ENCODE data around the gene IL17D. TPM values are rescaled to one million over a fixed set of nuclear protein-coding genes. Genes with fewer than 3 reads are reported as not detected.

IL17D gene
- total RNA-seq, 1 donor, result 2.2 TPM

DNA sequence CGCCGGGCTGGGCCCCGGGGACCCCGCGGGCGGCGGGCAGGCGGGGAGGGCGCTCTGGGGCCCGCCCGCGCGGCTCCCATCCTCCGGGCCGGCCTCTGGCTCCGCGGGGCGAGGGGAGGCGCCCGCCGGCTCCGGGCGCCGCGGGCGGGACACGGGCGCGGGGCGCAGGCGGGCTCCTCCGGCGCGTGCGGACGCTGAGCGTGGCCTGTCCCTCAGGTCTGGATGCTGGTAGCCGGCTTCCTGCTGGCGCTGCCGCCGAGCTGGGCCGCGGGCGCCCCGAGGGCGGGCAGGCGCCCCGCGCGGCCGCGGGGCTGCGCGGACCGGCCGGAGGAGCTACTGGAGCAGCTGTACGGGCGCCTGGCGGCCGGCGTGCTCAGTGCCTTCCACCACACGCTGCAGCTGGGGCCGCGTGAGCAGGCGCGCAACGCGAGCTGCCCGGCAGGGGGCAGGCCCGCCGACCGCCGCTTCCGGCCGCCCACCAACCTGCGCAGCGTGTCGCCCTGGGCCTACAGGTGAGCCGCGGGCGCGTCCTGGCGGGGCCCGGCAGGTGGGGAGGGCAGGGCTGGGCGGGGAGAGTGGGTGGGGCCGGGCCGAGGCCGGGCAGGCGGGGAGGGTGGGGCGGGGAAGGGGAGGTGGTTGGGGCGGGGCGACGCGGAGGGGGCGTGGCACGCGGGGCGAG lies 420 bp downstream of the IL17D start:
- H4K20me1 ChIP-seq (ENCODE audit: insufficient read depth, low read length), result no peaks in the 10 kb centered on the region
- no peak overlapping the region for H2AFZ ChIP-seq (ENCODE audit: low read length)
- peak; percentile 100 for DNase-seq (ENCODE audit: insufficient read length, low spot score, missing footprints)
- H3K79me2 ChIP-seq (ENCODE audit: insufficient read depth, low read length), result no peaks in the 10 kb centered on the region
- peaks cover 15% of the 10 kb centered on the region for H3K4me1 ChIP-seq (ENCODE audit: insufficient read depth, low read length)
- no peaks in the 10 kb centered on the region for H3K9me3 ChIP-seq (ENCODE audit: low read depth, low read length)
- peaks cover 23% of the 10 kb centered on the region for H3K27me3 ChIP-seq (ENCODE audit: insufficient read depth, low read length)
- H3K36me3 ChIP-seq (ENCODE audit: insufficient read depth, low read length), result no peaks in the 10 kb centered on the region
- H3K27ac ChIP-seq (ENCODE audit: low read depth, low read length), result no peak overlapping the region
- TF ChIP-seq, protein P1, sequence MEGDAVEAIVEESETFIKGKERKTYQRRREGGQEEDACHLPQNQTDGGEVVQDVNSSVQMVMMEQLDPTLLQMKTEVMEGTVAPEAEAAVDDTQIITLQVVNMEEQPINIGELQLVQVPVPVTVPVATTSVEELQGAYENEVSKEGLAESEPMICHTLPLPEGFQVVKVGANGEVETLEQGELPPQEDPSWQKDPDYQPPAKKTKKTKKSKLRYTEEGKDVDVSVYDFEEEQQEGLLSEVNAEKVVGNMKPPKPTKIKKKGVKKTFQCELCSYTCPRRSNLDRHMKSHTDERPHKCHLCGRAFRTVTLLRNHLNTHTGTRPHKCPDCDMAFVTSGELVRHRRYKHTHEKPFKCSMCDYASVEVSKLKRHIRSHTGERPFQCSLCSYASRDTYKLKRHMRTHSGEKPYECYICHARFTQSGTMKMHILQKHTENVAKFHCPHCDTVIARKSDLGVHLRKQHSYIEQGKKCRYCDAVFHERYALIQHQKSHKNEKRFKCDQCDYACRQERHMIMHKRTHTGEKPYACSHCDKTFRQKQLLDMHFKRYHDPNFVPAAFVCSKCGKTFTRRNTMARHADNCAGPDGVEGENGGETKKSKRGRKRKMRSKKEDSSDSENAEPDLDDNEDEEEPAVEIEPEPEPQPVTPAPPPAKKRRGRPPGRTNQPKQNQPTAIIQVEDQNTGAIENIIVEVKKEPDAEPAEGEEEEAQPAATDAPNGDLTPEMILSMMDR (IDR thresholded peaks at IDR 0.05; ENCODE audit: extremely low read depth, low read depth, low read length), result peak; percentile 43
- peak overlapping the region; percentile 31 for H3K4me2 ChIP-seq (ENCODE audit: insufficient read depth, low read length)
- peak overlapping the region; percentile 57 for H3K4me3 ChIP-seq (ENCODE audit: insufficient read depth, low read length)

DNA sequence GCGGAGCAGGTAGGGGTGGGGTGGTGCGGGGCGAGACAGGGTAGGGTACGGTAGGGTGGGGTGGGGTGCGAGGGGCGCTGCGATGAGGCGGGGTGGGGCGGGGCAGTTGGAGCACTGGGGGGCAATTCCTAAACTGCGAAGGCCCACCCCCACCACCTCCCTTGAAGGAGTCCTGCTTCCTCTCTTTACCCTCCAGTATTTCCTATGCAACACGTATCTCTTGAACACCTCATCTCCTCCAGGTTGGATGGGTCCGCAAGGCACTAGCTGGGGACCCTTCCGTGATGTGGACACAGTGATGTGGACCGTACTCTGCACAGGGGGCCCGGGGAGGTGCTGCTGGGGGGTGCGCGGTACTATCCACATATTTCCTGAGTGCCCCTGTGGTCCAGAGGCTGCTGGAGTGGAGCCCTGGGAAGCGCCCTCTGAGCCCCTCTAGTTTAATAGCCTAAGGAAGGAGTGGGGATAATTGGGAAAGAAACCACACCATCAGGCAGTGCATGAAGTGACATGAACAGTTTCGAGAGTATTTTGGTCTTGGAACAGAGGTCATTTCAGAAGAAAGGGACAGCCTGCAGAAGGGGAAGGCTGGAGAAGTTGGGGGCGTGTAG lies 1.1 kb downstream of the IL17D start:
- TF ChIP-seq, protein P1 (IDR thresholded peaks at IDR 0.05; ENCODE audit: extremely low read depth, low read depth, low read length), result no peak
- H3K4me2 ChIP-seq (ENCODE audit: insufficient read depth, low read length), result peak overlapping the region; percentile 59
- no peak overlapping the region for H3K27ac ChIP-seq (ENCODE audit: low read depth, low read length)
- peak; percentile 62 for DNase-seq (ENCODE audit: insufficient read length, low spot score, missing footprints)
- H3K4me3 ChIP-seq (ENCODE audit: insufficient read depth, low read length), result no peak overlapping the region
- H3K79me2 ChIP-seq (ENCODE audit: insufficient read depth, low read length), result no peaks in the 10 kb centered on the region
- no peaks in the 10 kb centered on the region for H3K9me3 ChIP-seq (ENCODE audit: low read depth, low read length)
- peaks cover 21% of the 10 kb centered on the region for H3K4me1 ChIP-seq (ENCODE audit: insufficient read depth, low read length)
- peaks cover 22% of the 10 kb centered on the region for H3K27me3 ChIP-seq (ENCODE audit: insufficient read depth, low read length)
- H3K36me3 ChIP-seq (ENCODE audit: insufficient read depth, low read length), result no peaks in the 10 kb centered on the region
- H2AFZ ChIP-seq (ENCODE audit: low read length), result no peak overlapping the region
- H4K20me1 ChIP-seq (ENCODE audit: insufficient read depth, low read length), result no peaks in the 10 kb centered on the region

DNA sequence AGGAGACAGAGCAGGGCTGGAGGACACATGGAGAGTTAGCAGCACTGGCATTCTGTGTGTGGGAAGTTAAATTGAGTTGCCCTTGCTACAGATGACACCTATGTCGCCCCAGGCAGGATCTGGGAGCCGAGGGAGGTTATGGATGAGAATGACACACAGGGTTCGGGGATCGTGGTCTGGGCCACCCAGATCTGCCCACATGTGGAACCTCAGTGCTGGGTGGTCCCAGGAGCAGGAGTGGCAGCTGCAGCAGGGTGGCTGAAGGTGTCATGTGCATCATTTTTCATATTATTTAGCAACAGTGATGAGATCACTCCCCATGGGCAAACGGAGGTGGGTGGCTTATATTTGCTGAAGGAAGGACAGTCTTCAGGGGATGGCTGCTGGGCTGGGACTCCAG lies 3.2 kb downstream of the IL17D start:
- Histone ChIP-seq H3K36me3 (ENCODE audit: insufficient read depth, low read length) (no peaks in the 10 kb centered on the region), H3K79me2 (ENCODE audit: insufficient read depth, low read length) (no peaks in the 10 kb centered on the region), H3K27ac (ENCODE audit: low read depth, low read length) (no peak overlapping the region), H3K4me3 (ENCODE audit: insufficient read depth, low read length) (no peak overlapping the region), H2AFZ (ENCODE audit: low read length) (no peak overlapping the region), H3K27me3 (ENCODE audit: insufficient read depth, low read length) (peaks cover 17% of the 10 kb centered on the region), H3K9me3 (ENCODE audit: low read depth, low read length) (no peaks in the 10 kb centered on the region), H3K4me2 (ENCODE audit: insufficient read depth, low read length) (no peak overlapping the region), H3K4me1 (ENCODE audit: insufficient read depth, low read length) (peaks cover 26% of the 10 kb centered on the region), H4K20me1 (ENCODE audit: insufficient read depth, low read length) (no peaks in the 10 kb centered on the region)
- TF ChIP-seq, protein P1 (IDR thresholded peaks at IDR 0.05; ENCODE audit: extremely low read depth, low read depth, low read length), result no peak
- peak; percentile 71 for DNase-seq (ENCODE audit: insufficient read length, low spot score, missing footprints)

DNA sequence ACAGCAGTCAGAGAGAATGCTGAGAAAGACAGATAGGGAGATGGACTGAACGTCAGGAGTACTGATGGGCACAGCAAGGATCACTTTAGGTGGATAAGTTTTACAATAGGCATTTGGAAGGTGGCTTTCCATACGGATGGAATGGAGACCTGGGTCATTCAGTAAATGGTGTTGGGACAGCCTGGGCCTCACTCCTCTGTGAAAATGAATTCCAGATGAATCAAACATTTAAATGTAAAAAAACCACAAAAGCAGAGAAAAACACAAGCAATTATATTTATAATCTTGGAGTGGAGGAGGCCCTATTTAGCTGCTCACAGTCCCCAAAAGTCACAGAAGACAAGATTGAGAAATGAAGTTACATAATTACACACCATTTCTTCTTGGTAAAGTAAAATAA lies 4.7 kb downstream of the IL17D start:
- Histone ChIP-seq H4K20me1 (ENCODE audit: insufficient read depth, low read length) (no peaks in the 10 kb centered on the region), H3K4me2 (ENCODE audit: insufficient read depth, low read length) (no peak overlapping the region), H3K79me2 (ENCODE audit: insufficient read depth, low read length) (no peaks in the 10 kb centered on the region), H3K27me3 (ENCODE audit: insufficient read depth, low read length) (peaks cover 1% of the 10 kb centered on the region), H2AFZ (ENCODE audit: low read length) (no peak overlapping the region), H3K27ac (ENCODE audit: low read depth, low read length) (peak overlapping the region; percentile 35), H3K9me3 (ENCODE audit: low read depth, low read length) (no peaks in the 10 kb centered on the region), H3K36me3 (ENCODE audit: insufficient read depth, low read length) (no peaks in the 10 kb centered on the region), H3K4me1 (ENCODE audit: insufficient read depth, low read length) (peaks cover 26% of the 10 kb centered on the region), H3K4me3 (ENCODE audit: insufficient read depth, low read length) (no peak overlapping the region)
- TF ChIP-seq, protein P1 (IDR thresholded peaks at IDR 0.05; ENCODE audit: extremely low read depth, low read depth, low read length), result no peak
- no peak for DNase-seq (ENCODE audit: insufficient read length, low spot score, missing footprints)

Measured in osteoblast (primary cell).